ENCODE measurements around the gene ADM5.

ADM5 gene

DNA sequence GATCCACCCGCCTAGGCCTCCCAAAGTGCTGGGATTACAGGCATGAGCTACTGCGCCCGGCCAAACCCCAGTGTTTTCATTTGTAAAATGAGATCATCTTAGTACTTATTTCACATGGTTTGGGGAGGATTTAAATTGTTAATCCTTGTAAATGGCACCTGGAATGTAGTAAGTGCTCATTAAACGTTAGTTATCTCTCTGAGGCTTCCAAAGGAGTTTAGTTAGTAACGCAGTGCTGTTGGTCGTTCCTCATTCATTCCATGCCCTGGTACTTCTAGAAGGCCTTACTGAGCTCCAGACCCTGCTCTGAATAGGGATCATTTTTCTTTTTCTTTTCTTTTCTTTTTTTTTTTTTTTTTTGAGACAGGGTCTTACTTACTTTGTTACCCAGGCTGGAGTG, 6.7 kb downstream of the ADM5 start:
- TF ChIP-seq, protein P1, sequence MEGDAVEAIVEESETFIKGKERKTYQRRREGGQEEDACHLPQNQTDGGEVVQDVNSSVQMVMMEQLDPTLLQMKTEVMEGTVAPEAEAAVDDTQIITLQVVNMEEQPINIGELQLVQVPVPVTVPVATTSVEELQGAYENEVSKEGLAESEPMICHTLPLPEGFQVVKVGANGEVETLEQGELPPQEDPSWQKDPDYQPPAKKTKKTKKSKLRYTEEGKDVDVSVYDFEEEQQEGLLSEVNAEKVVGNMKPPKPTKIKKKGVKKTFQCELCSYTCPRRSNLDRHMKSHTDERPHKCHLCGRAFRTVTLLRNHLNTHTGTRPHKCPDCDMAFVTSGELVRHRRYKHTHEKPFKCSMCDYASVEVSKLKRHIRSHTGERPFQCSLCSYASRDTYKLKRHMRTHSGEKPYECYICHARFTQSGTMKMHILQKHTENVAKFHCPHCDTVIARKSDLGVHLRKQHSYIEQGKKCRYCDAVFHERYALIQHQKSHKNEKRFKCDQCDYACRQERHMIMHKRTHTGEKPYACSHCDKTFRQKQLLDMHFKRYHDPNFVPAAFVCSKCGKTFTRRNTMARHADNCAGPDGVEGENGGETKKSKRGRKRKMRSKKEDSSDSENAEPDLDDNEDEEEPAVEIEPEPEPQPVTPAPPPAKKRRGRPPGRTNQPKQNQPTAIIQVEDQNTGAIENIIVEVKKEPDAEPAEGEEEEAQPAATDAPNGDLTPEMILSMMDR (IDR thresholded peaks at IDR 0.05; ENCODE audit: insufficient read depth, low read length, missing control alignments): no peak
- ChIA-PET POLR2A (interaction anchor here (0.8 kb wide), 1 partner anchor 154 kb away, joined by 5 read pairs; no protein-coding TSS in a partner anchor), CTCF (interaction anchor here (2.5 kb wide), 1 partner anchor 15 kb away, joined by 8 read pairs; no protein-coding TSS in a partner anchor)
- H3K4me3 ChIP-seq (ENCODE audit: low read depth, low read length): no peak overlapping the region
- no peak for DNase-seq (ENCODE audit: low read depth, low spot score)

DNA sequence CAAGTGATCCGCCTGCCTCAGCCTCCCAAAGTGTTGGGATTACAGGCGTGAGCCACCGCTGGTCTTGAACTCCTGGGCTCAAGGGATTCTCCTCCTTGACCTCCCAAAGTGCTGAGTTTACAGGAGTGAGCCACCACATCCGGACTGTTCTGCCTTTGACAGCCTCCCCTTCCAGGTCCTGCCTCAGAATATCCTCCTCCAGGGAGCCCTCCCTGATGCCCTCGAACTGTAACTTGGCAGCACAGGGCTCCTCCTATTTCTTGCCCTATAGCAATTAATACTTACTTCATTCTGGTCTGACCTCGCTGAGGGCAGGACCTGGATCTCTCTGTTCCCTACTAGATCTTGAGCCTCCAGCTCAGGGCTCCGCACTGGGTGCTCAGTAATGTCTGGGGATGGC, 7.5 kb downstream of the ADM5 start:
- TF ChIP-seq, protein P1 (IDR thresholded peaks at IDR 0.05; ENCODE audit: insufficient read depth, low read length, missing control alignments): no peak
- H3K4me3 ChIP-seq (ENCODE audit: low read depth, low read length): no peak overlapping the region
- POLR2A ChIA-PET: no interaction called here
- DNase-seq (ENCODE audit: low read depth, low spot score): no peak
- CTCF ChIA-PET: interaction anchor here (2.5 kb wide), 1 partner anchor 15 kb away, joined by 8 read pairs; no protein-coding TSS in a partner anchor

DNA sequence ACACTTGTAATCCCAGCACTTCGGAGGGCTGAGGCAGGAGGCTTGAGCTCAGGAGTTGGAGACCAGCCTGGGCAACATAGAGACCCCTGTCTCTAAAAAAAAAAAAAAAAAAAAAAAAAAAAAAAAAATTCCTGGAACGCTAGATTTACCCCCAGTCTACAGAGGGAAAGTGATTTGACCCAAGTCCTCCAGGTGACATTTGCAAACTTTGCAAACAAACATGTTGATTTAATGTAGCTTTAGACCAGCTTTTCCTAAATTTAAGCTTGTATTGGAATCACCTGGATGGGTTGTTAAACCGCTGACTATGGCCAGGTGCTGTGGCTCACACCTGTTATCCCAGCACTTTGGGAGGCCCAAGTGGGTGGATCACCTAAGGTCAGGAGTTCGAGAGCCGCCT, 10.0 kb downstream of the ADM5 start:
- no peak for DNase-seq (ENCODE audit: low read depth, low spot score)
- ChIA-PET CTCF (interaction anchor here (1.4 to 2.3 kb wide), 4 partner anchors 11 to 21 kb away, joined by 4 to 5 read pairs (median 5); no protein-coding TSS in a partner anchor), POLR2A (interaction anchor here (0.6 kb wide), 1 partner anchor 698 kb away, joined by 3 read pairs; no protein-coding TSS in a partner anchor)
- TF ChIP-seq, protein P1 (IDR thresholded peaks at IDR 0.05; ENCODE audit: insufficient read depth, low read length, missing control alignments): no peak
- H3K4me3 ChIP-seq (ENCODE audit: low read depth, low read length): no peak overlapping the region

DNA sequence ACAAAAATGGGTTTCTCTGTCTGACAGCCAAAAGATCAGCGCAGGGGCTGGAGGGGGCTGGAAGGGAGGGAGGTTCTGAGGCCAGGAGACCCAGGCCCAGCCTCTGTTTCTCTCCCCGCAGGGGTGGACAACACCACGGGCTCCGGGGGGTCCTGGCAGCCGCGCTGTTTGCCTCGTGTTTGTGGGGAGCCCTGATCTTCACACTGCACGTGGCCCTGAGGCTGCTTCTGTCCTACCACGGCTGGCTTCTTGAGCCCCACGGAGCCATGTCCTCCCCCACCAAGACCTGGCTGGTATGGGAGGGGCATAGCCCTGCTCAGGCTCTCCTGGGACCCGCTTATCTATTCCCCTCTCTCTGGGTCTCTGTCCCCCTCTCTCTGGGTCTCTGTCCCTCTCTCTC, 11.2 kb downstream of the ADM5 start:
- ChIA-PET CTCF (interaction anchor here (1.0 to 1.6 kb wide), 2 partner anchors 13 to 17 kb away, joined by 4 to 5 read pairs; no protein-coding TSS in a partner anchor), POLR2A (no interaction called here)
- TF ChIP-seq, protein P1 (IDR thresholded peaks at IDR 0.05; ENCODE audit: insufficient read depth, low read length, missing control alignments): no peak
- DNase-seq (ENCODE audit: low read depth, low spot score): no peak
- H3K4me3 ChIP-seq (ENCODE audit: low read depth, low read length): no peak overlapping the region

DNA sequence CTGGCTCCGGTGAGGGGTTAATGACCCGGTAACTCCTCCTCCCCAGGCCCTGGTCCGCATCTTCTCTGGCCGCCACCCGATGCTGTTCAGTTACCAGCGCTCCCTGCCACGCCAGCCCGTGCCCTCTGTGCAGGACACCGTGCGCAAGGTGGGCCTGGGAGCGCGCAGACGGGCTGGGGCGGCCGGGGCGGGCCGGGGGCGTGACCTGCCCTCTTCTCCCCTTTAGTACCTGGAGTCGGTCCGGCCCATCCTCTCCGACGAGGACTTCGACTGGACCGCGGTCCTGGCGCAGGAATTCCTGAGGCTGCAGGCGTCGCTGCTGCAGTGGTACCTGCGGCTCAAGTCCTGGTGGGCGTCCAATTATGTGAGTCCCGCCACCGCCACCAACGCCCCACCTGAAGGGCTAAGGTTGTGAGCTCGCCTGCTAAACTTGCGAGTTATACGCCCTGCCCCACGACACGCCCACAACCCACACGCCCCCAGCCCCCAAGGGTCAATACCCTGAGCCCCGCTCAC, 11.9 kb downstream of the ADM5 start:
- ChIA-PET CTCF (interaction anchor here (4.7 kb wide), 1 partner anchor 16 kb away, joined by 25 read pairs; no protein-coding TSS in a partner anchor), POLR2A (no interaction called here)
- TF ChIP-seq, protein P1 (IDR thresholded peaks at IDR 0.05; ENCODE audit: insufficient read depth, low read length, missing control alignments): no peak
- no peak for DNase-seq (ENCODE audit: low read depth, low spot score)
- no peak overlapping the region for H3K4me3 ChIP-seq (ENCODE audit: low read depth, low read length)

DNA sequence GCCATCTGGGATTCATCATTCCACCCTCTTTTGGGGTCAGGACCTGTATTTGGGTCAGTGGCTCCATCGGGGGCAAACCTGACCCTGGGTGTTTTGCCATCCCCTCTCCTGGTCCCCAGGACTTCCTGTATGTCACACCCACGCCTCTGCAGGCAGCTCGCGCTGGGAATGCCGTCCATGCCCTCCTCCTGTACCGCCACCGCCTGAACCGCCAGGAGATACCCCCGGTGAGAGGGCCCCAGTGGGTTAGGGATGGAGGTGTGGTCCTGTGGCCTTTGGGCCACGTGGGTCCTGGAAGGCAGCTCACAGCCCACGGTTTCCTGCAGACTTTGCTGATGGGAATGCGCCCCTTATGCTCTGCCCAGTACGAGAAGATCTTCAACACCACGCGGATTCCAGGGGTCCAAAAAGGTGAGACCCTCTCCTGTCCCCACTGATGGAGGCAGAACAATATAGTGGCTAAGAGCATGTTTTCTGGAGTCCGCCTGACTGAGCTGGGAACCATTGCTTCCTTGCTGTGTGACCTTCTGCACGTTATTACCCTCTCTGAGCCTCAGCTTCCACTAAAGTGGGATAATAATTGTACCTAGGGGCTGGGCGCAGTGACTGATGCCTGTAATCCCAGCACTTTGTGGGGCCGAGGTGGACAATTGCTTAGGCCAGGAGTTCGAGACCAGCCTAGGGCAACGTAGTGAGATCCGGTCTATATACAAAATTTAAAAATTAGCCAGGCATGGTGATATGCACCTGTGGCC, 15.7 kb downstream of the ADM5 start:
- CTCF ChIA-PET: interaction anchor here (0.7 to 4.7 kb wide), 2 partner anchors 13 to 24 kb away, joined by 3 to 25 read pairs; no protein-coding TSS in a partner anchor
- POLR2A ChIA-PET: no interaction called here
- no peak overlapping the region for H3K4me3 ChIP-seq (ENCODE audit: low read depth, low read length)
- TF ChIP-seq, protein P1 (IDR thresholded peaks at IDR 0.05; ENCODE audit: insufficient read depth, low read length, missing control alignments): no peak
- no peak for DNase-seq (ENCODE audit: low read depth, low spot score)
